Right kidney (tissue), 1 donor: Measurements from ENCODE around the gene PTPN14.

Experiments used
- DNase-seq: peaks from one replicate; pipeline ENCODE4 v3.0.0-alpha.2; 2016

The PTPN14 gene

GRCh38 chr1:214364386-214364785 lies 187.0 kb downstream of the PTPN14 start:
- DNase-seq, result no peak

- DNase-seq, result no peak
These were observed 188.0 kb downstream of the PTPN14 start for GRCh38 chr1:214363386-214363785.

GRCh38 chr1:214362188-214362882 lies 189.1 kb downstream of the PTPN14 start:
- no peak for DNase-seq

- no peak for DNase-seq
These were observed 189.8 kb downstream of the PTPN14 start for GRCh38 chr1:214361636-214362035.

GRCh38 chr1:214360525-214361164 lies 190.8 kb downstream of the PTPN14 start:
- no peak for DNase-seq

- no peak for DNase-seq
These were observed 191.3 kb downstream of the PTPN14 start for GRCh38 chr1:214360116-214360515.

- no peak for DNase-seq
These were observed 196.8 kb downstream of the PTPN14 start for GRCh38 chr1:214354440-214355148.

- DNase-seq, result no peak
These were observed 198.6 kb downstream of the PTPN14 start for GRCh38 chr1:214352838-214353237.

GRCh38 chr1:214351551-214352277 lies 199.7 kb downstream of the PTPN14 start:
- DNase-seq, result no peak

GRCh38 chr1:214349781-214350180 lies 201.6 kb downstream of the PTPN14 start:
- no peak for DNase-seq

GRCh38 chr1:214349008-214349407 lies 202.4 kb downstream of the PTPN14 start:
- DNase-seq, result no peak

- no peak for DNase-seq
These were observed 206.5 kb downstream of the PTPN14 start for GRCh38 chr1:214344897-214345296.

- no peak for DNase-seq
These were observed 208.9 kb downstream of the PTPN14 start for GRCh38 chr1:214342525-214342924.

- no peak for DNase-seq
These were observed 209.5 kb downstream of the PTPN14 start for GRCh38 chr1:214341932-214342331.

- DNase-seq, result no peak
These were observed 209.9 kb downstream of the PTPN14 start for GRCh38 chr1:214341459-214341858.

GRCh38 chr1:214338212-214338611 lies 213.2 kb downstream of the PTPN14 start:
- DNase-seq, result no peak

GRCh38 chr1:214337511-214337910 lies 213.9 kb downstream of the PTPN14 start:
- no peak for DNase-seq

GRCh38 chr1:214337015-214337414 lies 214.4 kb downstream of the PTPN14 start:
- DNase-seq, result no peak

- no peak for DNase-seq
These were observed 215.8 kb downstream of the PTPN14 start for GRCh38 chr1:214335567-214335966.

GRCh38 chr1:214332946-214333798 lies 218.2 kb downstream of the PTPN14 start:
- peak; percentile 46 for DNase-seq

GRCh38 chr1:214331827-214332423 lies 219.5 kb downstream of the PTPN14 start:
- DNase-seq, result peak; percentile 23
